CD14-positive monocyte (primary cell): Measurements from ENCODE around the gene PROC. TPM values are rescaled to one million over a fixed set of nuclear protein-coding genes. Genes with fewer than 3 reads are reported as not detected.

ENCODE experiments used
- DNase-seq, 3 donors: peaks; one replicate each; pipeline ENCODE4 v3.0.0-alpha.2; 2011 to 2022
- H2AFZ ChIP-seq: 2 replicates; pipeline ENCODE4 v1.6.0; 2012; ENCODE audit warnings: mild to moderate bottlenecking, low read depth, low read length, inconsistent platforms; ENCODE audit not compliant: insufficient read depth, poor library complexity, severe bottlenecking
- H3K27ac ChIP-seq, 2 donors: 1 replicate in 1 of 2; 2 replicates in 1 of 2; pipeline ENCODE4 v1.5.1; 2012 to 2013; ENCODE audit warnings: low read length in 2 of 2, control low read depth in 1 of 2, inconsistent platforms in 1 of 2, low read depth in 1 of 2, mild to moderate bottlenecking in 1 of 2
- H3K27me3 ChIP-seq, 2 donors: one replicate each; pipeline versions ENCODE4 v1.6.0 to v1.6.1; 2011 to 2013; ENCODE audit warnings: low read length in 2 of 2; ENCODE audit not compliant: control insufficient read depth in 2 of 2, insufficient read depth in 2 of 2
- H3K36me3 ChIP-seq, 2 donors: replicated peaks in 1 of 2; 1 replicate in 1 of 2; 2 replicates in 1 of 2; pipeline versions ENCODE4 v1.5.1 to v1.6.1; 2012 to 2013; ENCODE audit warnings: low read length in 2 of 2, control low read depth in 1 of 2, inconsistent platforms in 1 of 2, mild to moderate bottlenecking in 1 of 2; ENCODE audit not compliant: insufficient read depth in 2 of 2, control insufficient read depth in 1 of 2
- H3K4me1 ChIP-seq, 2 donors: 1 replicate in 1 of 2; 2 replicates in 1 of 2; pipeline versions ENCODE4 v1.5.1 to v1.6.1; 2012 to 2013; ENCODE audit warnings: low read length in 2 of 2, control low read depth in 1 of 2, inconsistent platforms in 1 of 2, mild to moderate bottlenecking in 1 of 2, moderate library complexity in 1 of 2; ENCODE audit not compliant: insufficient read depth in 2 of 2, control insufficient read depth in 1 of 2
- H3K4me2 ChIP-seq: replicated peaks from 2 replicates; pipeline ENCODE3; 2012; ENCODE audit warnings: low read length, moderate library complexity, mild to moderate bottlenecking; ENCODE audit not compliant: poor library complexity, severe bottlenecking; ENCODE audit errors: extremely low read depth
- H3K4me3 ChIP-seq, 3 experiments: fragments of 200-600 bp in 1 of 3; sonication (generic) in 1 of 3; replicated peaks in 1 of 3; 1 replicate in 2 of 3; 2 replicates in 1 of 3; pipeline ENCODE4 v1.5.1; 2011 to 2013; ENCODE audit warnings: low read length in 3 of 3, mild to moderate bottlenecking in 3 of 3, control low read depth in 2 of 3, low read depth in 2 of 3, inconsistent platforms in 1 of 3, moderate library complexity in 1 of 3
- H3K79me2 ChIP-seq: 2 replicates; pipeline ENCODE4 v1.6.0; 2012; ENCODE audit warnings: mild to moderate bottlenecking, control low read depth, inconsistent platforms, low read length, moderate library complexity; ENCODE audit not compliant: insufficient read depth
- H3K9ac ChIP-seq: 2 replicates; pipeline ENCODE4 v1.6.0; 2017; ENCODE audit warnings: low read length, mild to moderate bottlenecking; ENCODE audit not compliant: insufficient read depth, poor library complexity, severe bottlenecking
- H3K9me3 ChIP-seq, 2 donors: replicated peaks in 1 of 2; 1 replicate in 1 of 2; 2 replicates in 1 of 2; pipeline versions ENCODE4 v1.5.1 to v1.6.1; 2012 to 2013; ENCODE audit warnings: low read length in 2 of 2, control low read depth in 1 of 2; ENCODE audit not compliant: control insufficient read depth in 1 of 2, insufficient read depth in 1 of 2
- H4K20me1 ChIP-seq: 2 replicates; pipeline ENCODE4 v1.6.0; 2012; ENCODE audit warnings: mild to moderate bottlenecking, low read length, control low read depth, moderate library complexity; ENCODE audit not compliant: insufficient read depth
- H3K27ac Mint-ChIP-seq, 7 donors: one replicate each; pipeline ENCODE4 v1.8.0; 2020; ENCODE audit warnings: mild to moderate bottlenecking in 7 of 7, mixed read lengths in 7 of 7, moderate library complexity in 6 of 7, inconsistent platforms in 2 of 7
- H3K27me3 Mint-ChIP-seq, 3 donors: one replicate each; pipeline ENCODE4 v1.8.0; 2021 to 2022; ENCODE audit warnings: low read depth in 3 of 3, mild to moderate bottlenecking in 3 of 3, mixed read lengths in 3 of 3, moderate library complexity in 3 of 3, inconsistent platforms in 1 of 3
- H3K36me3 Mint-ChIP-seq, 2 donors: one replicate each; pipeline ENCODE4 v1.8.0; 2020; ENCODE audit warnings: mixed read lengths in 2 of 2, inconsistent platforms in 1 of 2, mild to moderate bottlenecking in 1 of 2
- H3K4me1 Mint-ChIP-seq: one replicate; pipeline ENCODE4 v1.8.0; 2020; ENCODE audit warnings: mild to moderate bottlenecking, mixed read lengths
- H3K4me3 Mint-ChIP-seq, 2 donors: one replicate each; pipeline ENCODE4 v1.8.0; 2020; ENCODE audit warnings: mild to moderate bottlenecking in 2 of 2, mixed read lengths in 2 of 2, moderate library complexity in 1 of 2
- H3K9me3 Mint-ChIP-seq, 7 donors: one replicate each; pipeline ENCODE4 v1.8.0; 2020 to 2022; ENCODE audit warnings: mixed read lengths in 7 of 7, mild to moderate bottlenecking in 6 of 7, moderate library complexity in 6 of 7, inconsistent platforms in 2 of 7
- WGBS: methylation state at CpG from one replicate; pipeline ENCODE4 v1.1.5; 2013; ENCODE audit warnings: missing lambda C conversion rate; ENCODE audit not compliant: insufficient coverage; 5-methylcytosine and 5-hydroxymethylcytosine counted together
- intact Hi-C, 2 donors: fragments of 100-400 bp; cut with micrococcal nuclease; formaldehyde crosslinking; loops; one replicate each; pipeline versions ENCODE4 v1.15.0 to v1.15.1; 2023
- polyA plus RNA-seq, 3 donors: library from polyadenylated mRNA; depleted of rRNA in 1 of 3; unstranded in 2 of 3; stranded (reverse) in 1 of 3; fragments of 300-500 nt in 2 of 3; fragments of >200 nt in 1 of 3; fragmentation: Illumina TruSeq in 2 of 3; gene quantifications; 1 replicate in 2 of 3; 2 replicates in 1 of 3; pipeline ENCODE4 v1.2.3, GENCODE V29; 2012 to 2021
- TF ChIP-seq, protein P1 (sequence below): fragments of 200-600 bp; IDR thresholded peaks from one replicate; pipeline ENCODE4 v1.8.0; 2022; ENCODE audit warnings: antibody characterized with exemption, mild to moderate bottlenecking

The PROC gene
- polyA plus RNA-seq, 3 donors, result 0.69 TPM; not detected in 2

DNA sequence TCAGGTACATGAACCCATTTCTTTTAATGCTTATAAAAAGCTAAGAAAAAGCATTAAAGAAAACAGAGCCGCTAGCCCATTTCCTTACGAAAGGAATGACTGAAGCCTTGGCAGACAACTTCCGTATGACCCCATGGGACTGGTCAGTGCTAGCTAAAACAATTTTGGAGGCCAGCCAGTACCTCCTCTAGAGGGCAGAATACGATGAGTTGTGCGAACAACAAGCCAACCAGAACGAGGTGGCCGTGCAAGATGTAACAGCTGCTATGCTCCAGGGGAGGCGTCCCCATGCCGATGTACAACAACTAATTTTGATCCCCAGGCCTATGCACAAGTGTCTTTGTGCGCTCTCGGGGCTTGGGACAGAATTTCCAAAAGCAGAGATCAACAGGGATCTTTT, 47.2 kb upstream of the PROC start:
- Mint-ChIP-seq H3K9me3 (peaks cover 4 to 23% (median 9%) of the 10 kb centered on the region in 7 donors), H3K36me3 (peaks cover 15 to 17% of the 10 kb centered on the region in 2 donors), H3K27me3 (no peaks in the 10 kb centered on the region), H3K27ac (peak overlapping the region in 2 of 7 donors; percentile 28), H3K4me1 (peaks cover 18% of the 10 kb centered on the region), H3K4me3 (no peak overlapping the region)
- WGBS, result 100% methylated on average over 10 of the region's 11 CpGs
- no peaks in the 10 kb centered on the region for H3K27me3 ChIP-seq
- H3K79me2 ChIP-seq, result peaks cover 100% of the 10 kb centered on the region
- H3K27ac ChIP-seq, result no peak overlapping the region
- H3K36me3 ChIP-seq, result peaks cover 0 to 13% of the 10 kb centered on the region in 2 donors
- no peak overlapping the region for H3K4me3 ChIP-seq
- intact Hi-C loops, result loop anchor here in 1 of 2 donors (10.0 kb wide), 1 partner anchor 54 kb away; no protein-coding TSS in a partner anchor
- no peaks in the 10 kb centered on the region for H3K4me1 ChIP-seq
- no peak overlapping the region for H3K4me2 ChIP-seq
- peaks cover 5 to 6% of the 10 kb centered on the region in 2 donors for H3K9me3 ChIP-seq
- no peak for DNase-seq
- no peak overlapping the region for H3K9ac ChIP-seq
- H2AFZ ChIP-seq, result no peak overlapping the region
- H4K20me1 ChIP-seq, result peaks cover 100% of the 10 kb centered on the region
- TF ChIP-seq, protein P1, sequence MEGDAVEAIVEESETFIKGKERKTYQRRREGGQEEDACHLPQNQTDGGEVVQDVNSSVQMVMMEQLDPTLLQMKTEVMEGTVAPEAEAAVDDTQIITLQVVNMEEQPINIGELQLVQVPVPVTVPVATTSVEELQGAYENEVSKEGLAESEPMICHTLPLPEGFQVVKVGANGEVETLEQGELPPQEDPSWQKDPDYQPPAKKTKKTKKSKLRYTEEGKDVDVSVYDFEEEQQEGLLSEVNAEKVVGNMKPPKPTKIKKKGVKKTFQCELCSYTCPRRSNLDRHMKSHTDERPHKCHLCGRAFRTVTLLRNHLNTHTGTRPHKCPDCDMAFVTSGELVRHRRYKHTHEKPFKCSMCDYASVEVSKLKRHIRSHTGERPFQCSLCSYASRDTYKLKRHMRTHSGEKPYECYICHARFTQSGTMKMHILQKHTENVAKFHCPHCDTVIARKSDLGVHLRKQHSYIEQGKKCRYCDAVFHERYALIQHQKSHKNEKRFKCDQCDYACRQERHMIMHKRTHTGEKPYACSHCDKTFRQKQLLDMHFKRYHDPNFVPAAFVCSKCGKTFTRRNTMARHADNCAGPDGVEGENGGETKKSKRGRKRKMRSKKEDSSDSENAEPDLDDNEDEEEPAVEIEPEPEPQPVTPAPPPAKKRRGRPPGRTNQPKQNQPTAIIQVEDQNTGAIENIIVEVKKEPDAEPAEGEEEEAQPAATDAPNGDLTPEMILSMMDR, result no peak

DNA sequence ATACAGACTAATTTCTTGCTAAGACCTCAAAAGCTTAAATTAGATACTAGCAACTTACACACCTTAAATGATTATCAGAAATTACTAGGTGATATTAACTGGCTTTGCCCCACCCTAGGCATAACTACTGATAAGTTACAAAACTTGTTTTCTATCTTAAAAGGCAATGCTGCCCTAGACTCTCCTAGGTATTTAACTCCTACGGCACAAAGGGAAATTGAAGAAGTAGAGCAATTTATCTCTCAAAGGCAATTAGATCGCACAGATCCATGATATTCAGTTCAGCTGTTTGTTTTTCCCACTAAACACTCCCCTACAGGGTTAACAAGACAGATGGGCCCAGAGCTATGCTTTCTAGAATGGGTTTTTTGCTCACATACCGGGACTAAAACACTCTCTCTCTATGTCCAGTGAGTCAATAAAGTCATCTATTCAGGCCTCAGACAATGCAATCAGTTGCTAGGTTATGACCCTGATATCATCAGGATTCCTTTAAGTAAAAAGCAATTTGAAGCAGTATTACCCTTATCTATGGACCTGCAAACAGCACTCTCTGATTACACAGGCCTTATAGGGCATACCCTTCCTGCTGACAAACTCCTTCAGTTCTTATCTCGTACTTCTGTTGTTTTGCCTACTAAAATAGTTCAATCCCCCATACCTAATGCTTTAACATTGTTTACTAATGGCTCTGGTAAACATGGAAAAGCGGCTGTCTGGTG, 44.7 kb upstream of the PROC start:
- Histone ChIP-seq H3K9ac (no peak overlapping the region), H3K27ac (no peak overlapping the region), H3K36me3 (peaks cover 2 to 19% of the 10 kb centered on the region in 2 donors), H3K4me3 (no peak overlapping the region), H3K9me3 (peaks cover 5 to 11% of the 10 kb centered on the region in 2 donors), H3K4me1 (peaks cover 3 to 10% of the 10 kb centered on the region in 2 donors), H3K79me2 (peaks cover 99% of the 10 kb centered on the region), H3K4me2 (no peak overlapping the region), H4K20me1 (peaks cover 98% of the 10 kb centered on the region), H3K27me3 (no peaks in the 10 kb centered on the region), H2AFZ (no peak overlapping the region)
- TF ChIP-seq, protein P1, result no peak
- H3K27ac Mint-ChIP-seq, result peak overlapping the region in 2 of 7 donors; percentile 32 to 69
- H3K4me3 Mint-ChIP-seq, result no peak overlapping the region
- 95% methylated on average over 3 of the region's 5 CpGs for WGBS
- H3K4me1 Mint-ChIP-seq, result peaks cover 23% of the 10 kb centered on the region
- DNase-seq, result no peak
- H3K36me3 Mint-ChIP-seq, result peaks cover 19 to 25% of the 10 kb centered on the region in 2 donors
- peaks cover 7 to 28% (median 11%) of the 10 kb centered on the region in 7 donors for H3K9me3 Mint-ChIP-seq
- no peaks in the 10 kb centered on the region for H3K27me3 Mint-ChIP-seq
- intact Hi-C loops, result loop anchor here in 1 of 2 donors (10.0 kb wide), 1 partner anchor 51 kb away; no protein-coding TSS in a partner anchor
